IgD-negative memory B cell (primary cell): ENCODE measurements around the gene FOLR2. TPM values are rescaled to one million over a fixed set of nuclear protein-coding genes. Genes with fewer than 3 reads are reported as not detected.
"Not testable (repeated sequence)": the region's sequence is repeated elsewhere in the genome, so short reads cannot be mapped to it uniquely, and the experiment has no call there.

Source experiments
- H3K27ac Mint-ChIP-seq, 3 donors: one replicate each; pipeline ENCODE4 v1.8.0; 2020 to 2022; ENCODE audit warnings: mild to moderate bottlenecking in 3 of 3, mixed read lengths in 3 of 3, moderate library complexity in 1 of 3
- H3K27me3 Mint-ChIP-seq: one replicate; pipeline ENCODE4 v1.8.0; 2021; ENCODE audit warnings: mixed read lengths
- H3K36me3 Mint-ChIP-seq: one replicate; pipeline ENCODE4 v1.8.0; 2020; ENCODE audit warnings: mild to moderate bottlenecking, mixed read lengths
- H3K4me1 Mint-ChIP-seq, 3 donors: one replicate each; pipeline ENCODE4 v1.8.0; 2020 to 2022; ENCODE audit warnings: mixed read lengths in 3 of 3, mild to moderate bottlenecking in 1 of 3
- H3K4me3 Mint-ChIP-seq, 4 donors: one replicate each; pipeline ENCODE4 v1.8.0; 2020 to 2022; ENCODE audit warnings: mild to moderate bottlenecking in 4 of 4, mixed read lengths in 4 of 4, moderate library complexity in 3 of 4
- H3K9me3 Mint-ChIP-seq, 3 donors: one replicate each; pipeline ENCODE4 v1.8.0; 2020 to 2021; ENCODE audit warnings: mixed read lengths in 3 of 3, mild to moderate bottlenecking in 1 of 3
- polyA plus RNA-seq: library from polyadenylated mRNA; unstranded; fragments of 300-500 nt; fragmentation: Illumina TruSeq; gene quantifications from one replicate; pipeline ENCODE4 v1.2.3, GENCODE V29; 2021

FOLR2 gene
- polyA plus RNA-seq, 1 donor from 2014 or later: 16.1 TPM

GRCh38 chr11:72191961-72192381 is 24.6 kb upstream of the FOLR2 start, which contains the start of gene FOLR1:
TSS of gene FOLR1 (plus strand) at chr11:72192140. CDS start at chr11:72192174, 34 bp downstream.
- no peak within 1 kb of the TSS for H3K4me3 Mint-ChIP-seq
- H3K27me3 Mint-ChIP-seq: peaks cover 10% of the 10 kb centered on the region
- no peaks in the 10 kb centered on the region for H3K9me3 Mint-ChIP-seq
- no peaks in the 10 kb centered on the region for H3K4me1 Mint-ChIP-seq
- H3K36me3 Mint-ChIP-seq: no peaks in the 10 kb centered on the region
- no peak within 1 kb of the TSS for H3K27ac Mint-ChIP-seq

- Mint-ChIP-seq H3K36me3 (no peaks in the 10 kb centered on the region), H3K27me3 (peaks cover 10% of the 10 kb centered on the region), H3K27ac (no peak overlapping the region), H3K9me3 (no peaks in the 10 kb centered on the region), H3K4me3 (no peak overlapping the region), H3K4me1 (no peaks in the 10 kb centered on the region)
Measured at GRCh38 chr11:72195518-72196270, 20.9 kb upstream of the FOLR2 start.

- H3K9me3 Mint-ChIP-seq, H3K4me1 Mint-ChIP-seq, H3K36me3 Mint-ChIP-seq, H3K4me3 Mint-ChIP-seq, H3K27me3 Mint-ChIP-seq, H3K27ac Mint-ChIP-seq: not testable (repeated sequence)
Measured at GRCh38 chr11:72201445-72201844, 15.1 kb upstream of the FOLR2 start.

DNA sequence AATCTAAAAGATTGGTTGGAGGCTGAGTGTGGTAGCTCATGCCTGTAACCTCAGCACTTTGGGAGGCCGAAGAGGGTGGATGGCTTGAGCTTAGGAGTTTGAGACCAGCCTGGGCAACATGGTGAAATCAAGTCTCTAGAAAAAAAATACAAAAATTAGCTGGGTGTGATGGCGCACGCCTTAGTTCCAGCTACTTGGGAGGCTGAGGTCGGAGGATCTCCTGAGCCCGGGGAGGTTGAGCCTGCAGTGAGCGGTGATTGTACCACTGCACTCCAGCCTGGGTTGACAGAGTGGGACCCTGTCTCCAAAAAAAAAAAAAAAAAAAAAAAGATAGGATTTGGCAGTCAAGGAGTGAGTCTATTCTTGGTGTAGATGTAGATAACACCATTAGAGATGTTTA is 14.0 kb upstream of the FOLR2 start:
- Mint-ChIP-seq H3K27ac (no peak overlapping the region), H3K27me3 (no peaks in the 10 kb centered on the region), H3K9me3 (no peaks in the 10 kb centered on the region), H3K4me3 (no peak overlapping the region), H3K36me3 (no peaks in the 10 kb centered on the region), H3K4me1 (peaks cover 0 to 7% (median 1%) of the 10 kb centered on the region in 3 donors)

DNA sequence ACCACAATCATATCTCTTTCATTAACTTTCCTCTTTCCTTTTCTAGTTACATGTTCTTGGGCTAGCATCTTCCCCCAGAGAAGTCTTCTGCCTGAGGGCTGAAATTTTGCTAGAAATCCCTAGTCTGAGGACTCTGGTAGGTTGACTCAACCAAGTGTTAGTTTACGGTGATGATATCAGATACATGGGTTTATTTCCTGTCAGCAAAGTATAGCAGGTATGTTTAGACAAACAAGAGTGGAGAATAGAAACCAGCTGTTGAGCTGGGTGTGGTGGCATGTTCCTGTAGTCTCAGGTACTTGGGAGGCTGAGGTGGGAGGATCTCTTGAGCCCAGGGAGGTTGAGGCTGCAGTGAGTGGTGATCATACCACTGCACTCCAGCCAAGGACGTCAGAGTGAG is 13.4 kb upstream of the FOLR2 start:
- no peak overlapping the region for H3K4me3 Mint-ChIP-seq
- H3K9me3 Mint-ChIP-seq: no peaks in the 10 kb centered on the region
- peaks cover 0 to 7% (median 1%) of the 10 kb centered on the region in 3 donors for H3K4me1 Mint-ChIP-seq
- H3K27me3 Mint-ChIP-seq: no peaks in the 10 kb centered on the region
- H3K36me3 Mint-ChIP-seq: no peaks in the 10 kb centered on the region
- H3K27ac Mint-ChIP-seq: no peak overlapping the region

- Mint-ChIP-seq H3K27me3 (no peaks in the 10 kb centered on the region), H3K4me3 (no peak overlapping the region), H3K4me1 (peaks cover 0 to 7% (median 1%) of the 10 kb centered on the region in 3 donors), H3K27ac (no peak overlapping the region), H3K36me3 (peaks cover 3% of the 10 kb centered on the region), H3K9me3 (peaks cover 6 to 13% (median 9%) of the 10 kb centered on the region in 3 donors)
Measured at GRCh38 chr11:72204886-72205285, 11.7 kb upstream of the FOLR2 start.

DNA sequence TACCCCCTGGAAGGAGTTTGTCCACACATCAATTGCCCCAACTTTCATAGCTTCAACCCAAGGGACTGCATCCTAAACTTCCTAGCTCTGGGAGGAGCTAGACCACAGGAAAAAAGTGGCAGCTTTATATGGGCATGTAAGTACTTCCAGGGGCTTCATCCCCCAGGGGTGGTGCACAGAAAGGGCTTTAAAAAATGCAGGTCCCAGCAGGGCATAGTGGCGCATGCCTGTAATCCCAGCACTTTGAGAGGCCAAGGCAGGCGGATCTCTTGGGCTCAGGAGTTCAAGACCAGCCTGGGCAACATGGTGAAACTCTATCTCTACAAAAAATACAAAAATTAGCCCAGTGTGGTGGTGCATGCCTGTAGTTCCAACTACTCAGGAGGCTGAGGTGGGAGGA is 9.8 kb upstream of the FOLR2 start:
- H3K36me3 Mint-ChIP-seq, H3K4me1 Mint-ChIP-seq, H3K27me3 Mint-ChIP-seq, H3K27ac Mint-ChIP-seq, H3K4me3 Mint-ChIP-seq: not testable (repeated sequence)
- peaks cover 8 to 19% (median 9%) of the 10 kb centered on the region in 3 donors for H3K9me3 Mint-ChIP-seq

- Mint-ChIP-seq H3K27ac (no peak overlapping the region), H3K4me1 (peaks cover 0 to 6% (median 1%) of the 10 kb centered on the region in 3 donors), H3K36me3 (peaks cover 3% of the 10 kb centered on the region), H3K4me3 (no peak overlapping the region), H3K9me3 (peaks cover 8 to 19% (median 12%) of the 10 kb centered on the region in 3 donors), H3K27me3 (peaks cover 1% of the 10 kb centered on the region)
Measured at GRCh38 chr11:72208281-72208680, 8.3 kb upstream of the FOLR2 start.

DNA sequence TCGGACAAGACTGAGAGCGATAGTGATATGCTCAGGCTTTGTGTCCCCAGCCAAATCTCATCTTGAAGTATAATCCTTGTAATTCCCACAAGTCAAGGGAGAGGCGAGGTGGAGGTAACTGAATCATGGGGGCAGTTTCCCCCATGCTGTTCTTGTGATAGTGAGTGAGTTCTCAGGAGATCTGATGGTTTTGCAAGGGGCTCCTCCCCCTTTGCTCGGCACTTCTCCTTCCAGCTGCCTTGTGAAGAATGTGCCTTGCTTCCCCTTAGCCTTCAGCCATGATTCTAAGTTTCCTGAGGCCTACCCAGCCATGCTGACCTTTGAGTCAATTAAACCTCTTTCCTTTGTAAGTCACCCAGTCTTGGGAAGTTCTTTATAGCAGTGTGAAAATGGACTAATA is 7.5 kb upstream of the FOLR2 start:
- H3K4me1 Mint-ChIP-seq: peaks cover 0 to 5% (median 1%) of the 10 kb centered on the region in 3 donors
- peaks cover 1% of the 10 kb centered on the region for H3K27me3 Mint-ChIP-seq
- no peak overlapping the region for H3K4me3 Mint-ChIP-seq
- no peak overlapping the region for H3K27ac Mint-ChIP-seq
- peaks cover 3% of the 10 kb centered on the region for H3K36me3 Mint-ChIP-seq
- H3K9me3 Mint-ChIP-seq: peaks cover 8 to 19% (median 12%) of the 10 kb centered on the region in 3 donors

DNA sequence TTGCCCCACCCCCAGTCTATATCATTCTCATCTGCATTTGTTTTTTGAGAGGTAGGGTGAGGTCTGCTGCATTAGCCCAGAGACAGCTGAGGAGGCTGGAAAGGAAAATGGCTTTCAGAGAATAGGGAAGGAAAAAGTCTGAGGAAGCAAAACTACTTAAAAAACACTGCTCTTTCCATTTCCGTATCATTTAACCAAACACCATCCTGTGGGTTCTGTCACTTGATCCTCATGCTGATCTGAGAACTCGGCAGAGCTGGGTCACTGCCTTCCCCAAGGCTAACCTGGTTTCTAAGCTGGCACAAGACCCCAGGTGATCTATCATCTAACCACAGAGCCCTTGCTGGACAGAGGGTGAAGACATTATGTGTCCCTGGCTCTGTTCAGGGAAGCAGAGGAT is 1.2 kb downstream of the FOLR2 start:
- no peaks in the 10 kb centered on the region for H3K36me3 Mint-ChIP-seq
- peak overlapping the region in 1 of 4 donors; percentile 81 for H3K4me3 Mint-ChIP-seq
- H3K9me3 Mint-ChIP-seq: peaks cover 0 to 3% (median 0%) of the 10 kb centered on the region in 3 donors

DNA sequence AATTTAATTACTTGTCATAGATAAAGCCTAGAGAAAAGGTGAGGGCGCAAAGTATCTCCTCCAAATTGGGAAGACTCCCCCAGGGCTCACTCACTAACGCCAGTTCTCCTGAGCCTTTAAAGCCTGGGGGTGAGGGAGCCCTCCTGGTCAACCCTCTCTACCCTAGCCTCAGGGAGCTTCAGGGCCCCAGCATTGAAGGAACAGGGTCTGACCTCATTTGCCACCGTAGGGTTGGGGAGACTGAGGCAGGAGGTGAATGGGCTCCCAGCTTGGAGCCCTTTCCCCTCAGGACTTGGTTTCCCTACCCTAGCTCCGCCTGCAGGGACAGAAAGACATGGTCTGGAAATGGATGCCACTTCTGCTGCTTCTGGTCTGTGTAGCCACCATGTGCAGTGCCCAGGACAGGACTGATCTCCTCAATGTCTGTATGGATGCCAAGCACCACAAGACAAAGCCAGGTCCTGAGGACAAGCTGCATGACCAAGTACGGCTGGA is 1.7 kb downstream of the FOLR2 start:
- Mint-ChIP-seq H3K36me3 (no peaks in the 10 kb centered on the region), H3K27ac (peak overlapping the region in 2 of 3 donors; percentile 0 to 85), H3K27me3 (peaks cover 2% of the 10 kb centered on the region), H3K9me3 (peaks cover 0 to 3% (median 0%) of the 10 kb centered on the region in 3 donors), H3K4me1 (peaks cover 24 to 37% (median 31%) of the 10 kb centered on the region in 3 donors), H3K4me3 (peak overlapping the region in 3 of 4 donors; percentile 37 to 81 (median 79))

More for the DNA sequence above, 1.2 kb downstream of the FOLR2 start:
- peaks cover 3% of the 10 kb centered on the region for H3K27me3 Mint-ChIP-seq
- peak overlapping the region in 2 of 3 donors; percentile 0 to 85 for H3K27ac Mint-ChIP-seq
- H3K4me1 Mint-ChIP-seq: peaks cover 23 to 37% (median 28%) of the 10 kb centered on the region in 3 donors

DNA sequence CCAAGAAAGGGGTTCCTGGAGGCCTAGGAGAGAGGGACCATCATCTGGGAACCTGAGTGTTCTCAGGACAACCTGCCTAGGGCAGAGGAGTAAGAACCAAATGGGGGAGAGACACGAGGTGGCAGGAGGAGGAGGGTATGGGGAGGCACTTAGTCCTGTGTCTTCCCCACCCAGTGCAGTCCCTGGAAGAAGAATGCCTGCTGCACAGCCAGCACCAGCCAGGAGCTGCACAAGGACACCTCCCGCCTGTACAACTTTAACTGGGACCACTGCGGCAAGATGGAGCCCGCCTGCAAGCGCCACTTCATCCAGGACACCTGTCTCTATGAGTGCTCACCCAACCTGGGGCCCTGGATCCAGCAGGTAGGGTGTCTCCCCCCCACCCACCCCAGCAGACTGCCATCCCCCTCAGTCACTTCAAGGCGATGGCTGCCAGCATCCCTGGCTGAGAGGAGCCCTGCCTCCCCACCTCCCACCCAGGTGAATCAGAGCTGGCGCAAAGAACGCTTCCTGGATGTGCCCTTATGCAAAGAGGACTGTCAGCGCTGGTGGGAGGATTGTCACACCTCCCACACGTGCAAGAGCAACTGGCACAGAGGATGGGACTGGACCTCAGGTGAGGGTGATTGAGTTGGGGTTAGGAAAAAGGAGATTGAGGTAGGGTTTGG is 4.2 kb downstream of the FOLR2 start:
- Mint-ChIP-seq H3K36me3 (no peaks in the 10 kb centered on the region), H3K27ac (peak overlapping the region; percentile 87 to 93 (median 87)), H3K4me1 (peaks cover 29 to 43% (median 31%) of the 10 kb centered on the region in 3 donors), H3K4me3 (peak overlapping the region; percentile 87 to 98 (median 94)), H3K27me3 (peaks cover 2% of the 10 kb centered on the region), H3K9me3 (no peaks in the 10 kb centered on the region)

GRCh38 chr11:72221386-72222075 is 4.9 kb downstream of the FOLR2 start:
- no peaks in the 10 kb centered on the region for H3K9me3 Mint-ChIP-seq
- peaks cover 2% of the 10 kb centered on the region for H3K27me3 Mint-ChIP-seq
- peak overlapping the region; percentile 87 to 98 (median 94) for H3K4me3 Mint-ChIP-seq
- peak overlapping the region; percentile 87 to 94 (median 93) for H3K27ac Mint-ChIP-seq
- H3K36me3 Mint-ChIP-seq: no peaks in the 10 kb centered on the region
- peaks cover 29 to 43% (median 31%) of the 10 kb centered on the region in 3 donors for H3K4me1 Mint-ChIP-seq

- Mint-ChIP-seq H3K27me3 (no peaks in the 10 kb centered on the region), H3K4me3 (peak overlapping the region; percentile 87 to 98 (median 98)), H3K27ac (peak overlapping the region; percentile 89 to 94 (median 93)), H3K36me3 (no peaks in the 10 kb centered on the region), H3K4me1 (peaks cover 29 to 41% (median 31%) of the 10 kb centered on the region in 3 donors), H3K9me3 (no peaks in the 10 kb centered on the region)
Measured at GRCh38 chr11:72222106-72222891, 5.7 kb downstream of the FOLR2 start.
